Ishikawa (cell line): ENCODE data around the gene NDUFAB1.

Source experiments
- EGR1 ChIP-seq: IDR thresholded peaks from 2 replicates; pipeline ENCODE4 v1.6.1; 2012
- FOXM1 ChIP-seq: IDR thresholded peaks from 2 replicates; pipeline ENCODE4 v1.6.1; 2012; ENCODE audit warnings: low read depth, borderline replicate concordance
- MAX ChIP-seq: IDR thresholded peaks from 2 replicates; pipeline ENCODE4 v1.6.1; 2012
- REST ChIP-seq: IDR thresholded peaks from 2 replicates; pipeline ENCODE4 v1.6.1; 2012; ENCODE audit warnings: low read depth, mild to moderate bottlenecking
- TCF12 ChIP-seq: IDR thresholded peaks from 2 replicates; pipeline ENCODE4 v1.6.1; 2012; ENCODE audit warnings: low read depth
- TEAD4 ChIP-seq: IDR thresholded peaks from 2 replicates; pipeline ENCODE4 v1.6.1; 2012
- YY1 ChIP-seq: IDR thresholded peaks from 2 replicates; pipeline ENCODE4 v1.6.1; 2012; ENCODE audit warnings: low read depth
- ZBTB7A ChIP-seq: IDR thresholded peaks from 2 replicates; pipeline ENCODE4 v1.6.1; 2012; ENCODE audit warnings: low read depth

NDUFAB1 gene

DNA sequence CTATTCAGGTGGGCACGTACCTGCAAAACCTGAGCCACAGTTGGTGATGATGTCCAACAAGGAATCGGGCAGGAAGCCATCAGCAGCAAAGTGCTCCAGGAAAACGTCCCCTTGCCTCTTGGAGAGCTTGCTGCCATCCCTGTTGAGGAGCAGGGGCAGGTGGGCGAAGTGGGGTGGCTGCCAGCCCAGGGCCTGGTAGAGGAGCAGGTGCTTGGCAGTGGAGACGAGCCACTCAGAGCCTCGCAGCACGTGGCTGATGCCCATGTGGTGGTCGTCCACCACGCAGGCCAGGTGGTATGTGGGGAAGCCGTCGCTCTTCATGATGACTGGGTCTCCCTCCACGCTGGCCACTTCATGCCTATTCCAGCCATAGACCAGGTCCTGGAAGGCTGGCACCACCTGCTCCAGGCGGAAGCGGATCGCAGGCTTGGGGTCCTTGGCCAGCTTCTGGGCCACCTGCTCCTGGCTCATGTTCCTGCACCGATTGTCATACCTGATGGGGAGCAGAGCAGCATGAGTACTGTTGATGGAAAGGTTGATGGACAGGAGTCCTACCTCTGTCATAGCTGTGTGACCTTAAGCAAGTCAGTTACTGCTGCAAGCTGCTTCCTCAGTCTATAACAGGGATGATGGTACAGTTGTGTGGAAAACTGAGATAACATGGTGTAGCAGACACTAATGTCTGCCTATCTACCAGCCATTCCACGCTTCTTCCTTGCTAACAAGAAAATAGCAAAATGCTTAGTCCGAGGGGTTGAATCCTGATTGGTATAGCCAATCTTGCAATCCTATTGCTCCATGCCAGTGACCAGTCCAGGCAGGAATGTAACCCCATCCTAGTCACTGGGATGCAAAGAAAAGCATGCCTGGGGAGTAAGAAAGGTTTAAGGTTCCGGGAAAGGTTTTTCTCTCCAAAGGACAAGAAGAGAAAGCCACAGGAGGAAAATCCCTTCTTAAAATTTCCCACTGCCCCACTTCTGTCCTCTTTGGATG lies 61.0 kb downstream of the NDUFAB1 start:
- no peak for TF ChIP-seq FOXM1
- no peak for TF ChIP-seq YY1
- no peak for TF ChIP-seq ZBTB7A
- no peak for TF ChIP-seq REST
- TF ChIP-seq TCF12 = no peak
- TF ChIP-seq EGR1 = no peak

DNA sequence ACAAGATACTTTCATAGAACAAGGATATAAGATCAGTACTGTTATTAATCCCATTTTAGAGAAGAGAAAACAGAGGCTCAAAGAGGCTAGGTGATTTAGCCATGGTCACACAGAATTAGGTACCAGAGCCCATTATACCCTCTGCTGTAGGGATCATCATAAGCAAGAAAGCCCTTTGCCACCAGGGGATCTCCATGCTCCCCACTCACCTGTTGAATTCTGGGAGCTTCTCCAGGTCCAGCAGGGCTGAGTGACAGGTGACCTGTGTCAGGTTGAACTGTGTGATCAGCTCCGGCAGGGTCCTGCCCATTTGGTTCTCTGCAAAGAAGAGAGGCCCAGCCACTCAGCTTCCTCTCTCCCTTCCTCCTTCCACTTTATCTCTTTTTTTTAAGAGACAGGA lies 63.7 kb downstream of the NDUFAB1 start:
- no peak for TF ChIP-seq REST
- TF ChIP-seq EGR1 = no peak
- TF ChIP-seq TEAD4 = no peak
- TF ChIP-seq MAX = no peak
